A549 (cell line): ENCODE data around the gene ANKS1B. TPM values are rescaled to one million over a fixed set of nuclear protein-coding genes. Genes with fewer than 3 reads are reported as not detected.

Experiments used
- ATAC-seq, 2 experiments: fragments of 200-7000 bp in 1 of 2; fragments of >200 bp in 1 of 2; cut with Nextera tagmentation in 1 of 2; cut with Tn5 transposase in 1 of 2; 3 replicates each; pipeline versions ENCODE4 v1.8.0 to v1.9.1; 2018 to 2020; ENCODE audit warnings: mild to moderate bottlenecking in 1 of 2, moderate library complexity in 1 of 2
- CTCF ChIA-PET: fragments of 300-600 bp; sonication (Branson Sonifier 250); formaldehyde crosslinking; extraction: SDS; loops from one replicate; lab custom pipeline; 2021; ENCODE audit warnings: antibody characterized with exemption, inconsistent platforms; lab: Yijun Ruan, JAX
- POLR2A ChIA-PET: fragments of 350-600 bp; formaldehyde crosslinking; extraction: SDS; loops from one replicate; lab custom pipeline; 2021; ENCODE audit warnings: antibody characterized with exemption, inconsistent platforms; lab: Yijun Ruan, JAX
- DNase-seq, 2 experiments: peaks; one replicate each; pipeline versions ENCODE4 v3.0.0 to v3.0.0-alpha.2; 2011 to 2016; ENCODE audit warnings: low read depth in 1 of 2, low spot score in 1 of 2
- FAIRE-seq: peaks from 2 replicates; lab custom pipeline; 2011; peaks lifted over from hg19 to GRCh38; lab: Jason Lieb, UNC
- H3K27ac ChIP-seq, 2 experiments: fragments of >200 bp; sonication (Bioruptor Twin); formaldehyde crosslinking; 3 replicates each; pipeline ENCODE4 v1.5.1; 2016 to 2017
- H3K4me1 ChIP-seq: fragments of >200 bp; sonication (Bioruptor Twin); formaldehyde crosslinking; 3 replicates; pipeline ENCODE4 v1.6.1; 2016
- H3K4me2 ChIP-seq: fragments of >200 bp; sonication (Bioruptor Twin); formaldehyde crosslinking; 3 replicates; pipeline ENCODE4 v1.6.1; 2016
- H3K4me3 ChIP-seq: fragments of >200 bp; sonication (Bioruptor Twin); formaldehyde crosslinking; 3 replicates; pipeline ENCODE4 v1.5.1; 2016
- H3K9me3 ChIP-seq: fragments of >200 bp; sonication (Bioruptor Twin); formaldehyde crosslinking; 3 replicates; pipeline ENCODE4 v1.6.1; 2016
- CBX2 ChIP-seq: fragments of 200-600 bp; sonication (generic); IDR thresholded peaks from 2 replicates; pipeline ENCODE4 v1.6.1; 2016; ENCODE audit warnings: low read depth, mild to moderate bottlenecking, borderline replicate concordance
- CBX8 ChIP-seq: fragments of 200-600 bp; sonication (generic); IDR thresholded peaks from 2 replicates; pipeline ENCODE4 v1.6.1; 2016
- EP300 ChIP-seq, 2 experiments: fragments of >200 bp; sonication (Bioruptor Twin); formaldehyde crosslinking; IDR thresholded peaks; 2 replicates in 1 of 2; 3 replicates in 1 of 2; pipeline ENCODE4 v1.6.1; 2016 to 2017
- FOSB ChIP-seq: fragments of 250-450 bp; sonication (Bioruptor Pico); IDR thresholded peaks from 2 replicates; pipeline ENCODE4 v1.5.0; 2020; ENCODE audit warnings: mild to moderate bottlenecking, moderate library complexity
- FOSL2 ChIP-seq, 2 experiments: fragments of 450-650 bp in 1 of 2; fragments of >200 bp in 1 of 2; sonication (Bioruptor Twin) in 1 of 2; formaldehyde crosslinking; IDR thresholded peaks; 2 replicates each; pipeline versions ENCODE4 v1.5.0 to v1.6.1; 2016 to 2020; ENCODE audit warnings: mild to moderate bottlenecking in 1 of 2, moderate library complexity in 1 of 2
- FOXS1 ChIP-seq: fragments of 250-450 bp; sonication (Bioruptor Pico); IDR thresholded peaks from 2 replicates; pipeline ENCODE4 v1.5.0; 2020; ENCODE audit warnings: mild to moderate bottlenecking, moderate library complexity
- HMGXB4 ChIP-seq: fragments of 250-450 bp; sonication (Bioruptor Pico); IDR thresholded peaks from 2 replicates; pipeline ENCODE4 v1.5.0; 2021; ENCODE audit warnings: mild to moderate bottlenecking, moderate library complexity, borderline replicate concordance
- MAZ ChIP-seq: fragments of 150-350 bp; IDR thresholded peaks from 2 replicates; pipeline ENCODE4 v1.6.1; 2014; ENCODE audit warnings: antibody characterized with exemption, low read depth, low read length, borderline replicate concordance
- MYC ChIP-seq: IDR thresholded peaks from 2 replicates; pipeline ENCODE4 v1.6.1; 2012; ENCODE audit warnings: mild to moderate bottlenecking, inconsistent platforms, low read length, improper control_type of control experiment, borderline replicate concordance
- NFE2L2 ChIP-seq: fragments of 150-350 bp; conservative IDR thresholded peaks from 2 replicates; pipeline ENCODE4 v1.6.1; 2014; ENCODE audit warnings: low read length
- PBX3 ChIP-seq: IDR thresholded peaks from 2 replicates; pipeline ENCODE4 v1.6.1; 2012
- PHF8 ChIP-seq: fragments of 200-600 bp; sonication (generic); IDR thresholded peaks from 2 replicates; pipeline ENCODE4 v1.6.1; 2016; ENCODE audit warnings: low read depth, mild to moderate bottlenecking, antibody characterized with exemption, moderate library complexity, borderline replicate concordance
- POLR2A ChIP-seq: IDR thresholded peaks from 2 replicates; pipeline ENCODE4 v1.6.1; 2012; ENCODE audit warnings: mild to moderate bottlenecking, low read length
- POLR2AphosphoS2 ChIP-seq: conservative IDR thresholded peaks from 2 replicates; pipeline ENCODE4 v1.6.1; 2012; ENCODE audit warnings: low read length, improper control_type of control experiment, inconsistent platforms
- RFX5 ChIP-seq: fragments of 450-650 bp; IDR thresholded peaks from 2 replicates; pipeline ENCODE4 v1.7.1; 2014; ENCODE audit warnings: antibody characterized with exemption, mild to moderate bottlenecking, moderate library complexity
- SREBF2 ChIP-seq: fragments of 450-650 bp; IDR thresholded peaks from 2 replicates; pipeline ENCODE4 v1.6.1; 2014; ENCODE audit warnings: mild to moderate bottlenecking, moderate library complexity
- TFCP2L1 ChIP-seq: fragments of 250-450 bp; sonication (Bioruptor Pico); IDR thresholded peaks from 2 replicates; pipeline ENCODE4 v1.5.0; 2021; ENCODE audit warnings: mild to moderate bottlenecking
- TP53 ChIP-seq: fragments of 250-450 bp; sonication (Bioruptor Pico); IDR thresholded peaks from 2 replicates; pipeline ENCODE4 v1.5.0; 2021; ENCODE audit warnings: mild to moderate bottlenecking, moderate library complexity
- ZC3H11A ChIP-seq: fragments of 450-650 bp; IDR thresholded peaks from 2 replicates; pipeline ENCODE4 v1.6.1; 2014; ENCODE audit warnings: antibody characterized with exemption, mild to moderate bottlenecking
- WGBS: methylation state at CpG from one replicate; pipeline ENCODE4 v1.1.6; 2017; ENCODE audit errors: missing lambda C conversion rate; 5-methylcytosine and 5-hydroxymethylcytosine counted together
- polyA plus RNA-seq, 4 experiments: library from polyadenylated mRNA; depleted of rRNA in 3 of 4; stranded (reverse); fragments of >200 nt; fragmentation: RNase III in 1 of 4; extraction: RNeasy Plus Mini Kit Qiagen cat#74134 plus additional on column Dnase treatment in 1 of 4; gene quantifications; 2 replicates in 3 of 4; 3 replicates in 1 of 4; pipeline ENCODE4 v1.2.3, GENCODE V29; 2011 to 2017
- TF ChIP-seq, protein P1 (sequence below): IDR thresholded peaks from 2 replicates; pipeline ENCODE4 v1.6.1; 2012
- TF ChIP-seq, protein P2 (sequence below): fragments of 450-650 bp; IDR thresholded peaks from 2 replicates; pipeline ENCODE4 v1.6.1; 2014; ENCODE audit warnings: antibody characterized with exemption
- TF ChIP-seq, protein P3 (sequence below): fragments of 250-450 bp; sonication (Bioruptor Pico); IDR thresholded peaks from 2 replicates; pipeline ENCODE4 v1.5.0; 2020; ENCODE audit warnings: low read depth, mild to moderate bottlenecking, moderate library complexity

ANKS1B gene
- polyA plus RNA-seq, 2 of the 4 experiments (the other 2 are of a cell fraction), result 1.5 to 2.2 TPM

- TF ChIP-seq NFE2L2, result no peak
- TF ChIP-seq, protein P1, sequence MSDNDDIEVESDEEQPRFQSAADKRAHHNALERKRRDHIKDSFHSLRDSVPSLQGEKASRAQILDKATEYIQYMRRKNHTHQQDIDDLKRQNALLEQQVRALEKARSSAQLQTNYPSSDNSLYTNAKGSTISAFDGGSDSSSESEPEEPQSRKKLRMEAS, result no peak
- no peak for ATAC-seq
- POLR2A ChIA-PET, result no interaction called here
Observed at GRCh38 chr12:99431203-99431602, 553.5 kb downstream of the ANKS1B start.

DNA sequence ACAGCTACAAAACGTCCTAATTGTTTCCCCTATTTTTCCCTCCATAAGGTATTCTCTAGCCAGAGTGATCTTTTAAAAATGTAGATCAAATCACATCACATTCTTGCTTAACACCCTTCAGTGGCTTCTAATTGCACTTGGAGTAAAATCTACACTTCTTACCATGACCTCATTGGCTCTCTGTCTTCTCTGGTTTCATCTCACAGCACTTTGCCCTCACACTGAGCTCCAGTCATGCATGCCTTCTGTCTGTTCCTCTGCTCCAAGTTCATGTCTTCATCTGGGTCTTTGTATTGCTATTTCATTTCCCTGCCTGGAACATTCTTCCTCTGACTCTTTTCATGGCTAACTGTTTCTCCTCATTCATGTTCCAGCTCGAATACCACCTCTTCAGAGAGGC, 557.6 kb downstream of the ANKS1B start:
- Histone ChIP-seq H3K4me1 (no peaks in the 10 kb centered on the region), H3K9me3 (no peaks in the 10 kb centered on the region), H3K27ac (no peak overlapping the region), H3K4me2 (no peak overlapping the region), H3K4me3 (no peak overlapping the region)
- ChIA-PET CTCF (no interaction called here), POLR2A (no interaction called here)
- ATAC-seq (no peak), FAIRE-seq (no peak), DNase-seq (no peak)
- 9% methylated on average over 2 of the region's 2 CpGs for WGBS
- TF ChIP-seq PBX3 (no peak), RFX5 (no peak), TP53 (CRISPR knock-in tag) (no peak), PHF8 (no peak), SREBF2 (no peak), ZC3H11A (no peak), CBX2 (no peak), FOSB (CRISPR knock-in tag) (no peak), FOSL2 (IDR thresholded peaks at IDR 0.05) (no peak), FOSL2 (CRISPR knock-in tag; IDR thresholded peaks at IDR 0.05) (no peak), EP300 (IDR thresholded peaks at IDR 0.05) (no peak), MAZ (no peak), MYC (no peak), HMGXB4 (no peak), CBX8 (no peak), POLR2A (no peak), TFCP2L1 (CRISPR knock-in tag) (no peak), FOXS1 (CRISPR knock-in tag) (no peak)
- TF ChIP-seq, protein P2, sequence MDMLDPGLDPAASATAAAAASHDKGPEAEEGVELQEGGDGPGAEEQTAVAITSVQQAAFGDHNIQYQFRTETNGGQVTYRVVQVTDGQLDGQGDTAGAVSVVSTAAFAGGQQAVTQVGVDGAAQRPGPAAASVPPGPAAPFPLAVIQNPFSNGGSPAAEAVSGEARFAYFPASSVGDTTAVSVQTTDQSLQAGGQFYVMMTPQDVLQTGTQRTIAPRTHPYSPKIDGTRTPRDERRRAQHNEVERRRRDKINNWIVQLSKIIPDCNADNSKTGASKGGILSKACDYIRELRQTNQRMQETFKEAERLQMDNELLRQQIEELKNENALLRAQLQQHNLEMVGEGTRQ, result no peak

More at GRCh38 chr12:99431203-99431602, 553.5 kb downstream of the ANKS1B start:
- Histone ChIP-seq H3K4me3 (no peak overlapping the region), H3K4me1 (no peaks in the 10 kb centered on the region), H3K27ac (no peak overlapping the region), H3K9me3 (no peaks in the 10 kb centered on the region), H3K4me2 (no peak overlapping the region)
- CTCF ChIA-PET, result no interaction called here
- DNase-seq (no peak), FAIRE-seq (peak; percentile 61)
- whole genome bisulfite sequencing, result 11% methylated on average over 2 of the region's 2 CpGs

- POLR2A ChIA-PET, result no interaction called here
- ATAC-seq, result no peak
- TF ChIP-seq PBX3, result no peak
- TF ChIP-seq POLR2AphosphoS2, result no peak
- TF ChIP-seq, protein P3, sequence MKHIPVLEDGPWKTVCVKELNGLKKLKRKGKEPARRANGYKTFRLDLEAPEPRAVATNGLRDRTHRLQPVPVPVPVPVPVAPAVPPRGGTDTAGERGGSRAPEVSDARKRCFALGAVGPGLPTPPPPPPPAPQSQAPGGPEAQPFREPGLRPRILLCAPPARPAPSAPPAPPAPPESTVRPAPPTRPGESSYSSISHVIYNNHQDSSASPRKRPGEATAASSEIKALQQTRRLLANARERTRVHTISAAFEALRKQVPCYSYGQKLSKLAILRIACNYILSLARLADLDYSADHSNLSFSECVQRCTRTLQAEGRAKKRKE, result no peak
- no peak for TF ChIP-seq TFCP2L1 (CRISPR knock-in tag)
- TF ChIP-seq, all 56 proteins: peak for 0
- Histone ChIP-seq H3K27ac (no peak overlapping the region), H3K4me1 (no peaks in the 10 kb centered on the region), H3K9me3 (no peaks in the 10 kb centered on the region), H3K4me3 (no peak overlapping the region), H3K4me2 (no peak overlapping the region)
- WGBS, result 10% methylated on average over 3 of the region's 3 CpGs
- DNase-seq (no peak), FAIRE-seq (no peak)
- CTCF ChIA-PET, result no interaction called here
Observed at GRCh38 chr12:99418379-99418778, 566.4 kb downstream of the ANKS1B start.
